GM19351 (cell line): Measurements from ENCODE around the gene ZNF646.
A peak's percentile ranks its signal among the peaks of the same experiment; 100 is the strongest.
"Not testable (repeated sequence)": the region's sequence is repeated elsewhere in the genome, so short reads cannot be mapped to it uniquely, and the experiment has no call there.

ENCODE experiments used
- ATAC-seq: cut with Tn5 transposase; IDR thresholded peaks from one replicate; pipeline ENCODE4 v1.9.1; 2021; ENCODE audit warnings: mild to moderate bottlenecking, moderate library complexity; ENCODE audit not compliant: unreplicated experiment

ZNF646 gene

GRCh38 chr16:31083081-31083480 lies 8.9 kb downstream of the ZNF646 start:
- no peak for ATAC-seq

- no peak for ATAC-seq
Measured at GRCh38 chr16:31083556-31083955, 9.3 kb downstream of the ZNF646 start.

- ATAC-seq: no peak
Measured at GRCh38 chr16:31083981-31084380, 9.8 kb downstream of the ZNF646 start.

- no peak for ATAC-seq
Measured at GRCh38 chr16:31084584-31085302, 10.5 kb downstream of the ZNF646 start.

DNA sequence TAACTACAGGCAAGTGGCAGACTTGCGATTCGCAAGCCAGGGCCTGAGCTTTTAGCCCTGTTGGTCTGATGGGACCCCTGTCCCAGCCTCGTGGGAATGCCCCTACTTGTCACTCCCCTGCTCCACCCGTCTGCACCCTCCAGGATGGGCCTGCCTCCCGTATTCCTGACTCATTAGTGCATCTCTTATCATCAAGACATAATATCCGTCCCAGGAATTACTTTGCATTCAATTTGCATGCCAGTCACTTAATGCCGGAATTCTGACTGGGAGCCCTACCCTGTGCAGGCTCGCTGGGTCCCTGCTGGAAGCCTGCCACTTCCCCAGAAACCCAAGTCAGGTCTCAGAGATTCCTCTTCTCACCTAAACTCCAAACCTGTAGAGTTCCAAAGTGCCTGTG lies 11.2 kb downstream of the ZNF646 start:
- no peak for ATAC-seq

GRCh38 chr16:31085873-31086628 lies 11.8 kb downstream of the ZNF646 start:
- no peak for ATAC-seq

GRCh38 chr16:31086629-31086906 lies 12.3 kb downstream of the ZNF646 start:
- ATAC-seq: no peak

- ATAC-seq: no peak
Measured at GRCh38 chr16:31087481-31087880, 13.3 kb downstream of the ZNF646 start.

GRCh38 chr16:31087971-31088370 lies 13.7 kb downstream of the ZNF646 start:
- ATAC-seq: no peak

GRCh38 chr16:31088459-31089183 lies 14.4 kb downstream of the ZNF646 start, which contains the start of gene PRSS53:
Gene PRSS53 (minus strand): TSS chr16:31088943. CDS start chr16:31088809, 134 bp downstream.
- ATAC-seq: no peak

DNA sequence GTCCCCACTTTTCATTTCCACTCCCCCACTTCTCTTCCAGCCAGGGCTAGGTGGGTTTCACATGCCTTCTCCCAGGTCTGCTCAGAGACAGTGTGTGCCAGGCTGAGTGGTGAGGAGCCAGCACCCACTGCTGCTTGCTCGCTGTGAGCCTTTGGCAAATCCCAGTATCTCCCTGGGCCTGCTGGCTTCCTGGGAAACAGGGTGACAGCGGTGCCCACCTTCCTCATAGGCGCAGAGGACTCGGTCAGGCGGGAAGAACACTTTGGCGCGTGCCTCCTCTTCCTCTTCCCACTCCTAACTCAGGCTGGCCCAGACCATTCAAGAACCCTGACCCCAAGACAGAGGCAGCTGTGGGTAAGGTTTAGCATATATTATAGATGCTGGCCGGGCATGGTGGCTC lies 15.0 kb downstream of the ZNF646 start:
- no peak for ATAC-seq

DNA sequence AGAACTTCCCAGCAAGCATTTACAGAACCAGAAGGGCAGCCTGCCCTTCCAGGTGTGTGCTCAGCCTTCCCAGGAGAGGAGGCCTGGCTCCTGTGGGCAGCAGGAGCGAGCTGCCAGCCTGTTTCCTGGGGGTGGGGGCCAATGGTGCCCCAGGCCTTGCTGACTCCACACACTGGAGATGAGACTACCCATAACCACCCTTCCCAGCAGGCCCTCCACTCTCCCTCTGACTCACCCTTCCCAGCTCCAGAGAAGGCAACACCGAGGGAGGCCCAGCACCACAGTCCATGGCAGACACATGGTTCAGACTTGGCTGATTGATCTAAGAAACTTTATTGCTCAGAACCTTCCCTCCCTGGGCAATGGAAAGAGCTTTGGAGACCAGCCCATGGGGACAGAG lies 16.3 kb downstream of the ZNF646 start:
- ATAC-seq: no peak

DNA sequence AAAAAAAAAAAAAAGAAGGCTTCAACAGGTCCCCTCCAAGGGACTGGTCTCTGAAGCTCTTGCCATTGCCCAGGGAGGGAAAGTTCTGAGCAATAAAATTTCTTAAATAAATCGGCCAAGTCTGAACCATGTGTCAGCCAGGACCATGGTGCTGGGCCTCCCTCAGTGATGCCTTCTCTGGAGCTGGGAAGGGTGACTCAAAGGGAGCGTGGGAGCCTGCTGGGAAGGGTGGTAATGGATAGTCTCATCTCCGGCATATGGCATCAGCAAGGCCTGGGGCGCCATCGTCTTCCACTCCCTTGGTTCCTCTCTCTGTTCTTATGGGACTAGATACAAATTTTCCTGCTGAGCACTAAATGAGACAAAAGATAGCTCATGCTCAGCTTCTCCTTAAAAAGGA lies 18.1 kb downstream of the ZNF646 start:
- ATAC-seq: no peak

DNA sequence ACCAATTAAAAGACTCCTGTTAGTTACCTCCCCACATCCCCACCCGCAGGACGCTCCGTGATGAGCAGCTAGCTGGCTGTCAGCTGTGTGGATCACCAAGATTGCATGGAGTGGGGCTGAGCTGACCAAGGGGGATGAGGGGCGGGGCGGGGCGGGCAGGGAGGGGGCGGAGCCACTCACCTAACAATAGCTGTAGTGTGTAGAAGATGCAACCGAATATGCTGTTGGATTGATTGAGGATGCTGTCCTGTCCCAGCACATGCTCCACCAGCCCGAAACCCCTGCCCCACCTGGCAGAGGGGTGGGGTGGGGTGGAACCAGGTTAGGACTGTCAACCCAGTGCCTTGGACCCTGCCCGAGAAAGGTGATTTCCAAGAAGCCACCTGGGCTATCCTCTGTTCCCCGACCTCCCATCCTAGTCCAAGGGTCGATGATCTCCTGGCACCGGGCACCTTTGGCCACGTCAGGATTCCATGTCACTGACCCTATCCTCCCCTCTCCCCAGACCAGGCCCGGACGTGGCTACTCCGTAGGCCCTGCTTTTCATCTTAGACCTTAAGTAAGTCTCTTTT lies 19.0 kb downstream of the ZNF646 start:
- no peak for ATAC-seq

DNA sequence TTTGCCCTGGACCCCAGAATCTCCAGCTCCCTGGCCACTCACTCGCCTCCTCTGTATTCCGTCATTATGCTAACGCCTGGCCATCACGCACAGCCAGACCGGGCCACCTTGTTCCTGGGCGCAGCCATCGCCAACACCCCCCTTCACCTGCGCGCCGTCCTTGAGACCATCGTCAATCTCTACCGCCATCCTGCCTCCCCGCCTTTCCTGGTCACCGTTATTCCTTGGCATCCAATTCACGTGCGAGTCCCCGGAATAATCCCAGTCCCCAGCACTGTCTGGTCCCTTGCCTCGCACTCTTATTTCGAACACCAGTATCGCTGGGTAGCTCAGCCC lies 19.8 kb downstream of the ZNF646 start:
- no peak for ATAC-seq

GRCh38 chr16:31094424-31095120 lies 20.4 kb downstream of the ZNF646 start, which contains the start of gene VKORC1:
Gene VKORC1 (minus strand): TSS chr16:31094797. CDS start chr16:31094729, 68 bp downstream.
- ATAC-seq: peak; percentile 78

- ATAC-seq: no peak
Measured at GRCh38 chr16:31099860-31100638, 25.8 kb downstream of the ZNF646 start.

- ATAC-seq: not testable (repeated sequence)
Measured at GRCh38 chr16:31100876-31101641, 26.8 kb downstream of the ZNF646 start.

DNA sequence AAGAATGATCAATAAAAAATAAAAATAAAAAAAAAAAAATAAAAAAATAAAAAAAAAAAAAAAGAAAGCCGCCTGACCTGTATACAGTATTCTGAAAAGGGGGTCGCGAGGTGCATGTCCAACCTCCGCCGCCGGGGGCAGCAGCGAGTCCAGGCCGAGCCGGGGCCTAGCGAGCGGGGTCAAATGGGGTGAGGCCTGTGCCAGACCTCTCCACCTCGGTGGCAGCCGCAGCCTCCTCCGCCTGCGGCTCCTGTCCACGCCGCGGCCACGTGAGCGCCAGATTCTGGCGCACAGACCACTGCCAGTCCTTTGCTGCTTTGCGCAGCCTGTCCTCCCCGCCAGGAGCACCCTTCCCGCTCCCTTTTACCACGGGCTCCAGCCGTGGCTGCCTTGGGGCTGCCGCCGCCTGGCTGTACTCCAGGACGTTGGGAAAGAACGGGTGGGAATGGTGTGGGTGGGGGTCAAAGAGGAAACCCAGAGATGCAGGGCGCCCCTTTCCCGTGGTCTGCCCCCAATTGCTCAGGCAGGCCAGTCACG lies 31.5 kb downstream of the ZNF646 start:
- no peak for ATAC-seq
